GM04503 (cell line): ENCODE measurements around the gene DOCK2.
"Not testable (repeated sequence)": the region's sequence is repeated elsewhere in the genome, so short reads cannot be mapped to it uniquely, and the experiment has no call there.

ENCODE experiments used
- DNase-seq: peaks from one replicate; pipeline ENCODE4 v3.0.0-alpha.2; 2012; ENCODE audit warnings: low read depth

Gene DOCK2

GRCh38 chr5:169943026-169943425, 306.0 kb downstream of the DOCK2 start:
- DNase-seq: no peak

- DNase-seq: no peak
Observed at GRCh38 chr5:169944115-169944514, 307.0 kb downstream of the DOCK2 start.

GRCh38 chr5:169944922-169945680, 308.0 kb downstream of the DOCK2 start:
- no peak for DNase-seq

- DNase-seq: peak; percentile 92
Observed at GRCh38 chr5:169945831-169946261, 308.8 kb downstream of the DOCK2 start.

- no peak for DNase-seq
Observed at GRCh38 chr5:169946743-169947295, 309.7 kb downstream of the DOCK2 start.

- no peak for DNase-seq
Observed at GRCh38 chr5:169950333-169950732, 313.3 kb downstream of the DOCK2 start.

- not testable (repeated sequence) for DNase-seq
Observed at GRCh38 chr5:169953196-169953595, 316.1 kb downstream of the DOCK2 start.

GRCh38 chr5:169954786-169955185, 317.7 kb downstream of the DOCK2 start:
- no peak for DNase-seq

GRCh38 chr5:169956126-169956525, 319.1 kb downstream of the DOCK2 start:
- DNase-seq: no peak

GRCh38 chr5:169956756-169957155, 319.7 kb downstream of the DOCK2 start:
- DNase-seq: no peak

- no peak for DNase-seq
Observed at GRCh38 chr5:169958278-169958677, 321.2 kb downstream of the DOCK2 start.

- DNase-seq: no peak
Observed at GRCh38 chr5:169960659-169961058, 323.6 kb downstream of the DOCK2 start.

GRCh38 chr5:169964246-169964645, 327.2 kb downstream of the DOCK2 start:
- DNase-seq: no peak

- no peak for DNase-seq
Observed at GRCh38 chr5:169970339-169970738, 333.3 kb downstream of the DOCK2 start.

- peak; percentile 49 for DNase-seq
Observed at GRCh38 chr5:169970911-169971765, 334.1 kb downstream of the DOCK2 start.

GRCh38 chr5:169971780-169972179, 334.7 kb downstream of the DOCK2 start:
- DNase-seq: no peak

GRCh38 chr5:169973056-169973455, 336.0 kb downstream of the DOCK2 start:
- DNase-seq: no peak

GRCh38 chr5:169974121-169974770, 337.2 kb downstream of the DOCK2 start:
- DNase-seq: no peak

- no peak for DNase-seq
Observed at GRCh38 chr5:169978714-169979113, 341.6 kb downstream of the DOCK2 start.

GRCh38 chr5:169979871-169980270, 342.8 kb downstream of the DOCK2 start:
- DNase-seq: no peak

- DNase-seq: peak; percentile 71
Observed at GRCh38 chr5:169980418-169981053, 343.5 kb downstream of the DOCK2 start, which contains the start of gene INSYN2B. TSS of gene INSYN2B (minus strand) at chr5:169980495. CDS start at chr5:169883898, 96,597 bp downstream.

- DNase-seq: no peak
Observed at GRCh38 chr5:169988206-169988605, 351.1 kb downstream of the DOCK2 start.
